ENCODE measurements around the gene SRGAP1. TPM values are rescaled to one million over a fixed set of nuclear protein-coding genes. Genes with fewer than 3 reads are reported as not detected.
A peak's percentile ranks its signal among the peaks of the same experiment; 100 is the strongest.

SRGAP1 gene
- total RNA-seq, 1 experiment from 2014 or later, result 26.8 TPM

DNA sequence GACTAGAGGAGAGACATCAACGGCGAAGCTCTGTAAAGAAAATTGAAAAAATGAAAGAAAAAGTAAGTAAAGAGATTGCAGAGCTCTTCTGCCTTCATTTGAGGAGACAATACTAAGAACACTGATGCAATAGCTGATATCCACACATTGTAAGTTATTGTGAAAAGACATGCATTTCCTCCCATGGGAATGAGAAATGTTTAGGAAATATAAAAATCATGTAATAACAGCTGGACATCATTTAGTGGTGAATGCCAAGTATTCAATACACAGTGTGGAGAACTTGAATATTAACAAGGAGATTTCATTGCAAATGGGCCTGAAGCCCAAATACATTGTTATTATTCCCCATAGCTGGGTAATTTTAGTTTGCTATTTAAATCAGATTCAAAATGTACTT lies 198.4 kb downstream of the SRGAP1 start:
- DNase-seq (ENCODE audit: low read depth, low spot score), result no peak
- in situ Hi-C loops (cut with HindIII; ENCODE audit: low pct_unique_long_range_greater_than_20kb, low sequenced_read_pairs), result no loop called here
- Histone ChIP-seq H3K4me3 (ENCODE audit: low read depth in 2 of 2, low read length in 2 of 2) (no peak overlapping the region), H3K27ac (ENCODE audit: low read length) (peak overlapping the region; percentile 34; the same call in 1 of the 2 replicates), H3K4me1 (ENCODE audit: control insufficient read depth, insufficient read depth, low read length) (peaks cover 26% of the 10 kb centered on the region), H3K36me3 (ENCODE audit: control insufficient read depth, insufficient read depth, low read length) (peaks cover 5% of the 10 kb centered on the region; the same call in 1 of the 2 replicates), H3K27me3 (ENCODE audit: control insufficient read depth, insufficient read depth, low read length) (no peaks in the 10 kb centered on the region), H3K9me3 (ENCODE audit: control insufficient read depth, insufficient read depth, low read depth, low read length) (no peaks in the 10 kb centered on the region)
- ChIA-PET CTCF (no interaction called here), POLR2A (no interaction called here)
- no peak for ATAC-seq
- intact Hi-C loops (cut with micrococcal nuclease; ENCODE audit: unreplicated experiment), result no loop called here
- TF ChIP-seq, protein P1, sequence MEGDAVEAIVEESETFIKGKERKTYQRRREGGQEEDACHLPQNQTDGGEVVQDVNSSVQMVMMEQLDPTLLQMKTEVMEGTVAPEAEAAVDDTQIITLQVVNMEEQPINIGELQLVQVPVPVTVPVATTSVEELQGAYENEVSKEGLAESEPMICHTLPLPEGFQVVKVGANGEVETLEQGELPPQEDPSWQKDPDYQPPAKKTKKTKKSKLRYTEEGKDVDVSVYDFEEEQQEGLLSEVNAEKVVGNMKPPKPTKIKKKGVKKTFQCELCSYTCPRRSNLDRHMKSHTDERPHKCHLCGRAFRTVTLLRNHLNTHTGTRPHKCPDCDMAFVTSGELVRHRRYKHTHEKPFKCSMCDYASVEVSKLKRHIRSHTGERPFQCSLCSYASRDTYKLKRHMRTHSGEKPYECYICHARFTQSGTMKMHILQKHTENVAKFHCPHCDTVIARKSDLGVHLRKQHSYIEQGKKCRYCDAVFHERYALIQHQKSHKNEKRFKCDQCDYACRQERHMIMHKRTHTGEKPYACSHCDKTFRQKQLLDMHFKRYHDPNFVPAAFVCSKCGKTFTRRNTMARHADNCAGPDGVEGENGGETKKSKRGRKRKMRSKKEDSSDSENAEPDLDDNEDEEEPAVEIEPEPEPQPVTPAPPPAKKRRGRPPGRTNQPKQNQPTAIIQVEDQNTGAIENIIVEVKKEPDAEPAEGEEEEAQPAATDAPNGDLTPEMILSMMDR (IDR thresholded peaks at IDR 0.05), result no peak
- TF ChIP-seq SIN3A (IDR thresholded peaks at IDR 0.05; ENCODE audit: borderline replicate concordance, insufficient read depth, low read depth, low read length) (no peak), TCF7L2 (IDR thresholded peaks at IDR 0.05; ENCODE audit: low read depth, low read length) (no peak), POLR2AphosphoS5 (IDR thresholded peaks at IDR 0.05; ENCODE audit: low read depth, low read length) (no peak)
- TF ChIP-seq, protein P2, sequence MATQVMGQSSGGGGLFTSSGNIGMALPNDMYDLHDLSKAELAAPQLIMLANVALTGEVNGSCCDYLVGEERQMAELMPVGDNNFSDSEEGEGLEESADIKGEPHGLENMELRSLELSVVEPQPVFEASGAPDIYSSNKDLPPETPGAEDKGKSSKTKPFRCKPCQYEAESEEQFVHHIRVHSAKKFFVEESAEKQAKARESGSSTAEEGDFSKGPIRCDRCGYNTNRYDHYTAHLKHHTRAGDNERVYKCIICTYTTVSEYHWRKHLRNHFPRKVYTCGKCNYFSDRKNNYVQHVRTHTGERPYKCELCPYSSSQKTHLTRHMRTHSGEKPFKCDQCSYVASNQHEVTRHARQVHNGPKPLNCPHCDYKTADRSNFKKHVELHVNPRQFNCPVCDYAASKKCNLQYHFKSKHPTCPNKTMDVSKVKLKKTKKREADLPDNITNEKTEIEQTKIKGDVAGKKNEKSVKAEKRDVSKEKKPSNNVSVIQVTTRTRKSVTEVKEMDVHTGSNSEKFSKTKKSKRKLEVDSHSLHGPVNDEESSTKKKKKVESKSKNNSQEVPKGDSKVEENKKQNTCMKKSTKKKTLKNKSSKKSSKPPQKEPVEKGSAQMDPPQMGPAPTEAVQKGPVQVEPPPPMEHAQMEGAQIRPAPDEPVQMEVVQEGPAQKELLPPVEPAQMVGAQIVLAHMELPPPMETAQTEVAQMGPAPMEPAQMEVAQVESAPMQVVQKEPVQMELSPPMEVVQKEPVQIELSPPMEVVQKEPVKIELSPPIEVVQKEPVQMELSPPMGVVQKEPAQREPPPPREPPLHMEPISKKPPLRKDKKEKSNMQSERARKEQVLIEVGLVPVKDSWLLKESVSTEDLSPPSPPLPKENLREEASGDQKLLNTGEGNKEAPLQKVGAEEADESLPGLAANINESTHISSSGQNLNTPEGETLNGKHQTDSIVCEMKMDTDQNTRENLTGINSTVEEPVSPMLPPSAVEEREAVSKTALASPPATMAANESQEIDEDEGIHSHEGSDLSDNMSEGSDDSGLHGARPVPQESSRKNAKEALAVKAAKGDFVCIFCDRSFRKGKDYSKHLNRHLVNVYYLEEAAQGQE (IDR thresholded peaks at IDR 0.05; ENCODE audit: insufficient read depth in 1 of 2, low read depth in 2 of 2, low read length in 1 of 2), result no peak
- BruUV-seq (replicated peaks), result no TSS peak

GRCh38 chr12:64044191-64044590 lies 199.7 kb downstream of the SRGAP1 start:
- H3K27me3 ChIP-seq (ENCODE audit: control insufficient read depth, insufficient read depth, low read length), result no peaks in the 10 kb centered on the region
- ChIA-PET POLR2A (interaction anchor here (0.5 kb wide), 1 partner anchor 11 kb away, joined by 3 read pairs; no protein-coding TSS in a partner anchor), CTCF (no interaction called here)
- H3K9me3 ChIP-seq (ENCODE audit: control insufficient read depth, insufficient read depth, low read depth, low read length), result no peaks in the 10 kb centered on the region
- no peak for TF ChIP-seq TCF7L2 (IDR thresholded peaks at IDR 0.05; ENCODE audit: low read depth, low read length)
- no peak overlapping the region for H3K4me3 ChIP-seq (ENCODE audit: low read depth in 2 of 2, low read length in 2 of 2)
- ATAC-seq (no peak), DNase-seq (ENCODE audit: low read depth, low spot score) (no peak)
- intact Hi-C loops (cut with micrococcal nuclease; ENCODE audit: unreplicated experiment) (no loop called here), in situ Hi-C loops (cut with HindIII; ENCODE audit: low pct_unique_long_range_greater_than_20kb, low sequenced_read_pairs) (no loop called here)
- no TSS peak for BruUV-seq (replicated peaks)
- no peak overlapping the region for H3K27ac ChIP-seq (ENCODE audit: low read length)
- H3K4me1 ChIP-seq (ENCODE audit: control insufficient read depth, insufficient read depth, low read length), result peaks cover 15% of the 10 kb centered on the region
- peaks cover 5% of the 10 kb centered on the region; the same call in 1 of the 2 replicates for H3K36me3 ChIP-seq (ENCODE audit: control insufficient read depth, insufficient read depth, low read length)

DNA sequence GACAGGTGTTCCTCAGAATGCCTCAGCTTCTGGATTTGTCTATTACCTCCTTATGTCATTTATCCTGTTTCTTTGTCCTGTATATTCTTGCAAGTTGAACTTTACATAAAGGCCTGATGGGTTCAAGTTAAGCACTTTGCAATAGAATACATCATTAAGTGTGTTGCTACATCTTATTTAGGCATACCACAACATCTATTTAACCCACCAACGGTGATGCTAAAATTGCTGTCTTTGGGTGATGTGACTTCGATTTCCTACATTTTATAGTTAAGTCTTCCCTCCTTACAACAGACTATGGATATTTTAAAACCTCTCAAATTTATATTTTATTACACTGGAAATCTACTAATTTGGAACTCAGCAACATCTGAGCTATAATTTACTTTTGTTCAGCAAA lies 206.6 kb downstream of the SRGAP1 start:
- H3K36me3 ChIP-seq (ENCODE audit: control insufficient read depth, insufficient read depth, low read length), result no peaks in the 10 kb centered on the region; the same call in 1 of the 2 replicates
- no peak for ATAC-seq
- ChIA-PET CTCF (no interaction called here), POLR2A (no interaction called here)
- no TSS peak for BruUV-seq (replicated peaks)
- H3K4me3 ChIP-seq (ENCODE audit: low read depth in 2 of 2, low read length in 2 of 2), result no peak overlapping the region
- intact Hi-C loops (cut with micrococcal nuclease; ENCODE audit: unreplicated experiment), result no loop called here
- H3K27me3 ChIP-seq (ENCODE audit: control insufficient read depth, insufficient read depth, low read length), result no peaks in the 10 kb centered on the region
- TF ChIP-seq, protein P1 (IDR thresholded peaks at IDR 0.05), result no peak
- TF ChIP-seq SIN3A (IDR thresholded peaks at IDR 0.05; ENCODE audit: borderline replicate concordance, insufficient read depth, low read depth, low read length) (no peak), POLR2AphosphoS5 (IDR thresholded peaks at IDR 0.05; ENCODE audit: low read depth, low read length) (no peak), TCF7L2 (IDR thresholded peaks at IDR 0.05; ENCODE audit: low read depth, low read length) (no peak)
- TF ChIP-seq, protein P2 (IDR thresholded peaks at IDR 0.05; ENCODE audit: insufficient read depth in 1 of 2, low read depth in 2 of 2, low read length in 1 of 2), result no peak
- no peak overlapping the region for H3K27ac ChIP-seq (ENCODE audit: low read length)
- in situ Hi-C loops (cut with HindIII; ENCODE audit: low pct_unique_long_range_greater_than_20kb, low sequenced_read_pairs), result no loop called here
- DNase-seq (ENCODE audit: low read depth, low spot score), result no peak
- no peaks in the 10 kb centered on the region for H3K4me1 ChIP-seq (ENCODE audit: control insufficient read depth, insufficient read depth, low read length)
- H3K9me3 ChIP-seq (ENCODE audit: control insufficient read depth, insufficient read depth, low read depth, low read length), result no peaks in the 10 kb centered on the region
